ENCODE data around the gene NELFB.

Gene NELFB

DNA sequence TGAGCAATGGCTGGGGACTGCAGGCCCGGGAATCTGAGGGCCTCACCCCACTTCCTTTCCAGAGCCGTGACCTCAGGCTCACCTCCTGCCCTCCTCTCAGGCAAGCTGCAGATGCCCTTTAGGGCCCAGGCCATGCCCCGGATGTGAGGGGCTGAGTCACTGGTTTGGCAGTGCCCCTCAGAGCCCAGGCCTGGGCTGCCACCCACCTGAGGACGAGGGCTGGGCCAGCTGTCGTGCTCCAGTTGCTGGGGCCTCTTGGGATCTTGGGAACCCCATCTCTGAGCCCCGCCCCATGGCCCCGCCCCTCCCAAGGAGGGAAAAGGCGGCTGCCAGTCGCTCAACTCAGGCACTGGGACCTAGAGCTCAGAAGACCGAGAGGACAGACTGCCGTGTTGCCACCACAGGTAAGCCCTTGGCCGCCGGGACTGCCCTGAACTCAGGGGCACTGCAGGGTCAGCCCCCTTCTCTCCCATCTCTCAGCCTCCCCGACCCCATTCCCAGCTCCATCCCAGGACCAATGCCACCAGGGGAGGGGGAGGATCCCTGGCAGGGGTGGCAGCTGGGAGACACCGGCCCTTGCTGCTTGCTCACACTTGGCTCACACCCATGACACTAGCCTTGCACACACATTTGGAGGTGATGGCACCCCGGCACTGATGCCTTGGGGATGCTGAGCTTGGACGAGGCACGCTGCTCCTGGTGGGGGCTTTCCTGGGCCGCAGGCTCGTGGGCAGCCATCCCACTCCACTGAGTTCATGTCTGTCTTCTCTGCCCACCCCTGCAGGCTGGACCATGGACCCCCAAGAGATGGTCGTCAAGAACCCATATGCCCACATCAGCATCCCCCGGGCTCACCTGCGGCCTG is 30.1 kb upstream of the NELFB start, which contains the start of gene CYSRT1:
Gene CYSRT1 (plus strand): TSS at position 345 of the 865 bp plus-strand sequence. CDS start 448 bp downstream, at position 793.
- FAIRE-seq, result no peak

GRCh38 chr9:137225699-137226331 is 29.3 kb upstream of the NELFB start:
- no peak for FAIRE-seq

GRCh38 chr9:137226338-137227053 is 28.6 kb upstream of the NELFB start:
- no peak for FAIRE-seq

- no peak for FAIRE-seq
These were observed 27.9 kb upstream of the NELFB start, which contains the start of gene RNF224 for GRCh38 chr9:137227054-137227852. RNF224 (plus strand) TSS chr9:137227502; CDS start chr9:137228336, 834 bp downstream.

- no peak for FAIRE-seq
These were observed 27.1 kb upstream of the NELFB start for GRCh38 chr9:137227853-137228505.

- FAIRE-seq, result no peak
These were observed 26.6 kb upstream of the NELFB start for GRCh38 chr9:137228506-137228967.

DNA sequence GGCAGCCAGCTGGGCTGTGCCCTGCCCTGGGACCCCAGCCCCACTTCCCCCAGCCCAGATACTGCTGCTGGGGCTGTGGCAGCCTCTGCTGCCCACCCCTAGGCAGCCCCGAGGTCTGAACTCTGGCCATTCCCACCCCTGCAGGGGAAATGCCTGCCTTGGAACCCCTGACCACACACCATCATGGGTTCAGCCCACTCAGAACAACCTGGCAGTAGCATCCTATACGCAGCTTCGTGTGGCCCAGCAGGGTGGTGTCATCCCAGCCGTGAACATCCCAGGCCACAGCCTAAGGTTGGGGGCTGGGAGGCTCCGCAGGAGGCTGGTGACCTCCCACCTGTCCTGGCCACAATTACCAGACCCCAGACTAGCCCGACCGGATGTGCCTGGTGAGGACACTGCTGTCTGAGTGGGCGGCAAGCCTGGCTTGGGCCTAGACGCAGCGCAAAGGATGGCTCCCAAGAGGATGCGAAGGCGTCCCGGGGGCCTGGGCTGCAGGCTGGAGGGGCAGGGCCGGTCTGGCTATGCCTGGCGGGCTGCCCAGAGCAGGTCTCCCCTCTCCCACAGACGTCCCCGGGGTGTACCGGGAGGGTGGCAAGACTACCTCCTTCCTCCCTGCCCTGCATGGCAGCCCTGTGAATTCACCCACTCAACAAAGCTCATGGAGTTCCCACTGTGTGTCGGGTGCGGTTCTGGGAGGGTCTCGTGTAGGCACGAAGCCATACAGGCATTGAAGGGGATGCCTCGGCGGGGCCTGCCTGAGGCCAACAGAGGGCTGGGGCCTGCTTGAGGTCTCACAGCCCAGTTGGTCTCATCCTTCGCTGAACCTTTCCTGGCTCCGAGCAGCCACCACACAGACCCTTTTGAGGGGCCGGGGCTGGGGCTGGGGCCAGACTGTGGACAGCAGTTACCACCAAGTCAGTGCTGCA is 25.9 kb upstream of the NELFB start:
- FAIRE-seq, result no peak

DNA sequence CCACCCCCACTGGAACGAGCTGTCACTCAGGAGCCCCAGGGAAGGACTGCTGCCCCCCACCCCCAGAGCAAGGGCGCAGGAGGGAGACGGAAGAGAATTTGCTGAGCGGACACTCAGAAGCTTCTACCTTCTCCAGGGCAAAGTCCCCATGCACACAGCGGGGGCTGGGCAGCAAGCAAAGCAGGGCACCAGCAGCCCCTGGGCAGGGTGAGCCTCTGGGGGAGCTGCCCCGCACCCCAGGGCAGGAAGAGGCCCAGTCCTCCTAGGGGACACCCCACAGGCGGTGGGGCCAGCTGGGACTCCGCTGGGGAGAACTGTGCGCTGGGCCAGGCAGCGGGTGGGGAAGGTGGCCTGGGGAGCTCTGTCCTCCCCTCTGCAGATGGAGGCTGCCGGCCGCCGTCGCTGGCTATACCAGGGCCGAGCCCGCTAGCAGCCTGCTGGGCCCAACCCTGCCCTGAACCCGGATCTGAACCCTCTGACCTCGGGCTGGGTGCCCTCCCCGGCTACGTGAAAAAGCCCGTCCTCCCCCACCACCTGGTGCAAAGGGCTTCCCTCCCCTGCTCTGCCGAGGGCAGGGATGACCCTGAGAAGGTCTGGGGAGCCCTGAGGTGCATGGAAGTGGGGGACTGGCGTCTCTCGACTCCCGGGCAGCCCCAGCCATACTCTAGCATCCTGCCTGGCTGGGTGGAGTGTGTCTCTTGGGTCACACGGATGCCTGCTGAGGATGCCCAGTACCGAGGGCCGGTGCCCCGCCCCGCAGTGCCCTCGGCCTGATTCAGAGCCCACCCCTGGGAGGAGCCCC is 25.0 kb upstream of the NELFB start:
- FAIRE-seq, result no peak

DNA sequence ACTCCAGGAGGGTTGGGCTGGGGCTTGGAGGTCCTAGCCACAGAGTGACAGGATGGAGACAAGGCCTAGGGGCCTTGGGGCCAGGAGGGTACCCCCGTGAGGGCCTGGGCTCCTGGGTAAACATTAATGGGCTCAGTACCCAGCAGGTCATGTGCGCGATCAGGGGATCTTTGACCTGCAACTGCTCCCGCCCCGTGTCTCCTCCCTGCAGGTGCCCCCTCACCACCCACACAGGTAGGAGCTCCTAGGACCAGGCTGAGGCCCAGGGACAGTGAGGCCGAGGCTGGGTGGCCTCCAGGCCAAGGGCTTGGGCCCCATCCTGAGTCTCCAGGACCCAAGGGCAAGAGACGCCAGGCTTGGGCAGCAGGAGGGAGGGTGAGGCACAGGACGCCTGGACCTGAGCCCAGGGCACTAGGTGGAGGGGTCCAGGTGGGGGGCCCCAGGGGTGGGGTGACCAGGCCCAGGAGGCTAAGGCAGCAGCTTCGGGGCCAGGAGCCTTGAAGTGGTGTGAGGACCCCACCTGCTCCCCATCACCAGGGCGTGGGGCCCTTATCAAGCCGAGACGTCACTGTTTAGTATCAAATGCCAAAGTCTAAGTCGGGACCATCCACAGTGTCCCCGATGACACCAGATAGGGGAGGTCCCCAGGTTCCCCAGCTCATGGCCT is 24.3 kb upstream of the NELFB start, which contains the start of gene SLC34A3:
Gene SLC34A3 (plus strand): TSS at position 197 of the 667 bp plus-strand sequence. CDS start 802 bp downstream, outside the sequence.
- no peak for FAIRE-seq

DNA sequence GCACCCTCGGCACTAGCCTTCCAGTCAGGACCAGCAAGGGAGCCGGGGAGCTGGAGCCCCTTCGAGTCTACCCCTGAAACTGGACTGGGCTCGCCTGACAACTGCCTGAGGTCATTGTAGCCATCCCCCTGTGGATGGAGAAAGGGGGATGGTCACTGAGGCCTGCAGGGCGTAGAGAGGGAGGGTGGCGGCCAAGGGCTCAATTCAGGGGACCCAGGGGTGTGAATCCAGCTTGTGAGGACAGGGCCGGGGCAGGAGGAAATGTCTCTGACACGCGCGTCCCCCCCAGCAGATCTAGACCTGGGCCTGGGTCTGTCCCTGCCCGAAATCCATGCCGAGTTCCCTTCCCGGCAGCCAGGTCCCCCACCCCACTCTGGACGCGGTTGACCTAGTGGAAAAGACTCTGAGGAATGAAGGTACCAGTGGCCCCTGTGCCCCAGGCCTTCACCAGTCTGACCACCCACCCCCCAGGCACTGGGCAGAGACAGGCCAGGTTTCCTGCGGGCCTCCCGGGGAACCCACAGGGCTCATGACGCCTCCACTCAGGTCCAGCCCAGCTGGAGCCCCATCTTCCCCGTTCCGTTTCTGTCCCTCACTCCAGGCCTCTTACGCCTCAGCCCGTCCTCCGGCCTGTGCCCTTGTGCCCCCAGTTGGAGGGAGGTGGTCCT is 23.6 kb upstream of the NELFB start:
- FAIRE-seq, result no peak

GRCh38 chr9:137232101-137232500 is 23.0 kb upstream of the NELFB start:
- FAIRE-seq, result no peak

- FAIRE-seq, result no peak
These were observed 22.6 kb upstream of the NELFB start for GRCh38 chr9:137232510-137232909.

- no peak for FAIRE-seq
These were observed 21.8 kb upstream of the NELFB start for GRCh38 chr9:137233143-137233980.

DNA sequence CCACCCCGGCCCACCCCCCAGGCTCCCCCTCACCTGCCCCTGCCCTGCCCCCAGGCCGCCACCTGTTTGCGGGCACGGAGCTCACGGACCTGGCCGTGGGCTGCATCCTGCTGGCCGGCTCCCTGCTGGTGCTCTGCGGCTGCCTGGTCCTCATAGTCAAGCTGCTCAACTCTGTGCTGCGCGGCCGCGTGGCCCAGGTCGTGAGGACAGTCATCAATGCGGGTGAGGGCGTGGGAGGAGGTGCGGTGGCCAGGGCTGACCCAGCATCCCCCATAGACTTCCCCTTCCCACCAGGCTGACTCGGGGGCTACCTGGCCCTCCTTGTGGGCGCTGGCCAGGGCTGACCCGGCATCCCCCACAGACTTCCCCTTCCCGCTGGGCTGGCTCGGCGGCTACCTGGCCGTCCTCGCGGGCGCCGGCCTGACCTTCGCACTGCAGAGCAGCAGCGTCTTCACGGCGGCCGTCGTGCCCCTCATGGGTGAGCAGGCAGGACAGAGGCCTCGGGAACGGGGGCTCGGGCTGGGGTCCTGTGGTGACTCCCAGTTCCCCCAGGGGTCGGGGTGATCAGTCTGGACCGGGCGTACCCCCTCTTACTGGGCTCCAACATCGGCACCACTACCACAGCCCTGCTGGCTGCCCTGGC is 21.0 kb upstream of the NELFB start:
- no peak for FAIRE-seq

- FAIRE-seq, result no peak
These were observed 20.2 kb upstream of the NELFB start for GRCh38 chr9:137234758-137235423.
